Activated CD8-positive, alpha-beta T cell treated with anti-CD3 and anti-CD28 coated beads for 36 hours (primary cell): ENCODE data around the gene AMPH. TPM values are rescaled to one million over a fixed set of nuclear protein-coding genes. Genes with fewer than 3 reads are reported as not detected.

ENCODE experiments used
- ATAC-seq: fragments of 200-7000 bp; cut with Tn5 transposase; one replicate; pipeline ENCODE4 v1.10.0; 2021; ENCODE audit warnings: mild to moderate bottlenecking, moderate library complexity
- CTCF ChIA-PET: fragments of 350-600 bp; sonication (Branson Sonifier 250); formaldehyde crosslinking; loops from one replicate; lab custom pipeline; 2021; ENCODE audit warnings: antibody characterized with exemption; lab: Charles Lee
- POLR2A ChIA-PET: fragments of 350-600 bp; sonication (Branson Sonifier 250); formaldehyde crosslinking; loops from one replicate; lab custom pipeline; 2021; ENCODE audit warnings: antibody characterized with exemption; lab: Charles Lee
- DNase-seq: peaks from one replicate; pipeline ENCODE4 v3.0.0-alpha.2; 2020
- H3K27ac Mint-ChIP-seq: one replicate; pipeline ENCODE4 v1.8.0; 2021; ENCODE audit warnings: mild to moderate bottlenecking, mixed read lengths
- H3K27me3 Mint-ChIP-seq: one replicate; pipeline ENCODE4 v1.8.0; 2021; ENCODE audit warnings: mixed read lengths
- H3K36me3 Mint-ChIP-seq: one replicate; pipeline ENCODE4 v1.8.0; 2021; ENCODE audit warnings: low read depth, mixed read lengths
- H3K4me1 Mint-ChIP-seq: one replicate; pipeline ENCODE4 v1.8.0; 2021; ENCODE audit warnings: low read depth, mixed read lengths
- H3K4me3 Mint-ChIP-seq: one replicate; pipeline ENCODE4 v1.8.0; 2021; ENCODE audit warnings: mild to moderate bottlenecking, moderate library complexity, mixed read lengths
- H3K9me3 Mint-ChIP-seq: one replicate; pipeline ENCODE4 v1.8.0; 2021; ENCODE audit warnings: mixed read lengths
- CTCF ChIP-seq: fragments of 200-600 bp; IDR thresholded peaks from one replicate; pipeline ENCODE4 v1.8.0; 2022; ENCODE audit warnings: antibody characterized with exemption, mild to moderate bottlenecking
- intact Hi-C: fragments of 100-400 bp; cut with micrococcal nuclease; formaldehyde crosslinking; loops from one replicate; pipeline ENCODE4 v1.10.0; 2022
- total RNA-seq, 2 experiments: library from RNA; stranded (reverse); gene quantifications; one replicate each; pipeline ENCODE4 v1.2.3, GENCODE V29; 2021

The AMPH gene
- total RNA-seq, 2 experiments from 2014 or later = not detected

DNA sequence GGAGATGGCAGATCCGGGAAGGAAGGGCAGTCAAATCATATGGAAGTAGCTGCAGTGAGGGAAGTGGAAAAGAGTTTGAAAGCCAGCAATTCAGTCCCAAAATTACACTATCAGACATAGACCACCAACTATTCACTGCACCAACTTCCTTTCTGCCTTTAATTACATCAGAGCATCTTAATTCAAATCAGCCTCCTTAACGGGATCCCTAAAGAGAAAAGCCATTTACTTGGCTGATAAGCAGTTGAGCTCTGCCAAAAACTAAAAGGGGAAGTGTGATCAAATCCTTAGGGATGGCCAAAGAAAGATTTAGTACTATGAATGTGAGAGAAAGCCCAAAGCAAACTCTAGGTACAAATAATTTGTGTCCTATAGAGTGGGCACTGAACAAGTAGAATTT lies 110.4 kb downstream of the AMPH start:
- peaks cover 1% of the 10 kb centered on the region for H3K27me3 Mint-ChIP-seq
- intact Hi-C loops = no loop called here
- ChIA-PET POLR2A (no interaction called here), CTCF (no interaction called here)
- H3K9me3 Mint-ChIP-seq = peaks cover 13% of the 10 kb centered on the region
- no peaks in the 10 kb centered on the region for H3K36me3 Mint-ChIP-seq
- no peaks in the 10 kb centered on the region for H3K4me1 Mint-ChIP-seq
- H3K4me3 Mint-ChIP-seq = no peak overlapping the region
- H3K27ac Mint-ChIP-seq = no peak overlapping the region
- no peak for DNase-seq
- no peak for ATAC-seq
- no peak for TF ChIP-seq CTCF

DNA sequence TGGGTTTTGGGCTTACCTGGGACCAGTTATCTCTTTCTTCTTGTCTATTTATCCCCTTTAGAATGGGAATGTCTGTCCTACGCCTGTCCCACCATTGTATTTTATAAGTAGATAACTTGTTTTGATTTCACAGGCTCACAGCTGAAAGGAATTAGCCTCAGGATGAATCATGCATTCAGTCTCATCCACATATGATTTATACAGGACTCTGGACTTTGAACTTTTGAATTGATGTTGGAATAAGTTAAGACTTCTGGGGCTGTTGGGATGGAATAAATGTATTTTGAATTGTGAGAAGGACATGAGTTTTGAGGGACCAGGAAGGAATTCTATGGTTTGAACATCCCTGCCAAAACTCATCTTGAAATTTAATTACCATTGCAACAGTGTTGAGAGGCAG lies 112.6 kb downstream of the AMPH start:
- Mint-ChIP-seq H3K9me3 (peaks cover 19% of the 10 kb centered on the region), H3K4me3 (no peak overlapping the region), H3K36me3 (no peaks in the 10 kb centered on the region), H3K27ac (no peak overlapping the region), H3K27me3 (peaks cover 1% of the 10 kb centered on the region), H3K4me1 (no peaks in the 10 kb centered on the region)
- ChIA-PET CTCF (no interaction called here), POLR2A (no interaction called here)
- intact Hi-C loops = no loop called here
- ATAC-seq = no peak
- DNase-seq = no peak
- TF ChIP-seq CTCF = no peak

- Mint-ChIP-seq H3K4me3 (no peak overlapping the region), H3K27me3 (no peaks in the 10 kb centered on the region), H3K4me1 (no peaks in the 10 kb centered on the region), H3K36me3 (no peaks in the 10 kb centered on the region), H3K27ac (no peak overlapping the region), H3K9me3 (peaks cover 17% of the 10 kb centered on the region)
- no peak for TF ChIP-seq CTCF
- DNase-seq (no peak), ATAC-seq (no peak)
- POLR2A ChIA-PET = no interaction called here
- CTCF ChIA-PET = interaction anchor here (1.2 kb wide), 1 partner anchor 114 kb away, joined by 4 read pairs; no protein-coding TSS in a partner anchor
- intact Hi-C loops = no loop called here
Measured at GRCh38 chr7:38512704-38513103, 118.5 kb downstream of the AMPH start.

DNA sequence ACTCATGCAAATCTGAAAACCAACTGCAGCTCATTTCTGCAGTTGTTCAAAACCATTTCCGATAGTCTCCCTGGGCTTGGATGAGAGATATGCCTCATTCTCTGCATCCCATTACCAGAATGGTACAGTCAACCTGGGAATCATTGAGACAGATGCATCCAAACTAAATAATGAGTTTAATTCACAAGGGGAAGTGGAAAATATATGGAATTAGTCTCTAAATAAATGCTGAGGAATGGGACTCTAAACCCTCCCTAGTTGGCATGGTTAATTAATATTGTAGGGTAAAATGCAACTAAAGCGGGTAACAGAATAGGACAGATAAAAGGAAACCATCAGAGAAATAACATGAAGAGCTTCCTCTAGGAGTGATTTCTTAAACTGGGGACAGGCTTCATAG lies 118.9 kb downstream of the AMPH start:
- ATAC-seq (no peak), DNase-seq (no peak)
- no peaks in the 10 kb centered on the region for H3K27me3 Mint-ChIP-seq
- H3K27ac Mint-ChIP-seq = no peak overlapping the region
- intact Hi-C loops = no loop called here
- no peaks in the 10 kb centered on the region for H3K36me3 Mint-ChIP-seq
- CTCF ChIA-PET = no interaction called here
- no peak for TF ChIP-seq CTCF
- POLR2A ChIA-PET = no interaction called here
- H3K9me3 Mint-ChIP-seq = peaks cover 14% of the 10 kb centered on the region
- H3K4me1 Mint-ChIP-seq = no peaks in the 10 kb centered on the region
- H3K4me3 Mint-ChIP-seq = no peak overlapping the region

DNA sequence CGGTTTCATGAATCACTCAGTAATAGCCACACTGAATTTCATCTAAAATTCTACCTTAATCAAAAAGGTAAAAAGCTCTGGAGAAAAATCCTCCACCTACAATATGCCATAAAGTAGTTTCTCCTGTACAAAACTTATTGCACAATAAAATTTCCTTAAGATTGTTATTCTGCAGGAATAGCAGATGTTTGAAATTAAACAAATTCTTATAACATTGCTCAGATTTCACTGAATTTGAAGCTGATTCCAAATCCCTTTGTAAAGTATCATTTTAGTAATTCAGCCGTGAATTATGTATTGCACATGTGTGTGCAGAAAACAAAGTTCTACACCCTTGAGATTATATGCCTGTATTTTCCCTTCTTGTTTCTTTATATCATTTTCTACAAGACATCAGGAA lies 123.8 kb downstream of the AMPH start:
- H3K4me3 Mint-ChIP-seq = no peak overlapping the region
- intact Hi-C loops = no loop called here
- H3K9me3 Mint-ChIP-seq = no peaks in the 10 kb centered on the region
- POLR2A ChIA-PET = no interaction called here
- CTCF ChIA-PET = no interaction called here
- TF ChIP-seq CTCF = no peak
- H3K27ac Mint-ChIP-seq = no peak overlapping the region
- H3K27me3 Mint-ChIP-seq = peaks cover 3% of the 10 kb centered on the region
- DNase-seq = no peak
- ATAC-seq = no peak
- H3K36me3 Mint-ChIP-seq = no peaks in the 10 kb centered on the region
- H3K4me1 Mint-ChIP-seq = no peaks in the 10 kb centered on the region
